Measurements from ENCODE around the gene UPP2. TPM values are rescaled to one million over a fixed set of nuclear protein-coding genes. Genes with fewer than 3 reads are reported as not detected.

UPP2 gene
- total RNA-seq, 1 experiment from 2014 or later, result not detected

GRCh38 chr2:158116936-158117335 is 15.3 kb downstream of the UPP2 start:
- H3K4me2 ChIP-seq, result no peak overlapping the region
- H3K4me3 ChIP-seq, result no peak overlapping the region
- H3K9me3 ChIP-seq (ENCODE audit: insufficient read depth, low read depth), result no peaks in the 10 kb centered on the region
- no peak overlapping the region for H2AFZ ChIP-seq
- no peak for TF ChIP-seq EZH2 (IDR thresholded peaks at IDR 0.05; ENCODE audit: low read depth)
- TF ChIP-seq, protein P1, sequence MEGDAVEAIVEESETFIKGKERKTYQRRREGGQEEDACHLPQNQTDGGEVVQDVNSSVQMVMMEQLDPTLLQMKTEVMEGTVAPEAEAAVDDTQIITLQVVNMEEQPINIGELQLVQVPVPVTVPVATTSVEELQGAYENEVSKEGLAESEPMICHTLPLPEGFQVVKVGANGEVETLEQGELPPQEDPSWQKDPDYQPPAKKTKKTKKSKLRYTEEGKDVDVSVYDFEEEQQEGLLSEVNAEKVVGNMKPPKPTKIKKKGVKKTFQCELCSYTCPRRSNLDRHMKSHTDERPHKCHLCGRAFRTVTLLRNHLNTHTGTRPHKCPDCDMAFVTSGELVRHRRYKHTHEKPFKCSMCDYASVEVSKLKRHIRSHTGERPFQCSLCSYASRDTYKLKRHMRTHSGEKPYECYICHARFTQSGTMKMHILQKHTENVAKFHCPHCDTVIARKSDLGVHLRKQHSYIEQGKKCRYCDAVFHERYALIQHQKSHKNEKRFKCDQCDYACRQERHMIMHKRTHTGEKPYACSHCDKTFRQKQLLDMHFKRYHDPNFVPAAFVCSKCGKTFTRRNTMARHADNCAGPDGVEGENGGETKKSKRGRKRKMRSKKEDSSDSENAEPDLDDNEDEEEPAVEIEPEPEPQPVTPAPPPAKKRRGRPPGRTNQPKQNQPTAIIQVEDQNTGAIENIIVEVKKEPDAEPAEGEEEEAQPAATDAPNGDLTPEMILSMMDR (conservative IDR thresholded peaks at IDR 0.05), result no peak
- intact Hi-C loops (cut with micrococcal nuclease; ENCODE audit: unreplicated experiment), result no loop called here
- no peaks in the 10 kb centered on the region for H3F3A ChIP-seq (ENCODE audit: insufficient read depth, low read depth)
- H3K36me3 ChIP-seq (ENCODE audit: low read depth), result no peaks in the 10 kb centered on the region
- no peaks in the 10 kb centered on the region for H3K27me3 ChIP-seq (ENCODE audit: insufficient read depth, low read depth)
- no peak overlapping the region for H3K27ac ChIP-seq
- CTCF ChIA-PET, result no interaction called here
- no peaks in the 10 kb centered on the region for H3K4me1 ChIP-seq (replicated peaks; ENCODE audit: insufficient read depth)
- POLR2A ChIA-PET (ENCODE audit: unreplicated experiment), result no interaction called here
- BruUV-seq (replicated peaks), result no TSS peak
- H3K79me2 ChIP-seq (ENCODE audit: low read depth), result no peaks in the 10 kb centered on the region
- H4K20me1 ChIP-seq (ENCODE audit: insufficient read depth), result no peaks in the 10 kb centered on the region
- no peak for DNase-seq
- H3K9me2 ChIP-seq (ENCODE audit: insufficient read depth), result no peaks in the 10 kb centered on the region

DNA sequence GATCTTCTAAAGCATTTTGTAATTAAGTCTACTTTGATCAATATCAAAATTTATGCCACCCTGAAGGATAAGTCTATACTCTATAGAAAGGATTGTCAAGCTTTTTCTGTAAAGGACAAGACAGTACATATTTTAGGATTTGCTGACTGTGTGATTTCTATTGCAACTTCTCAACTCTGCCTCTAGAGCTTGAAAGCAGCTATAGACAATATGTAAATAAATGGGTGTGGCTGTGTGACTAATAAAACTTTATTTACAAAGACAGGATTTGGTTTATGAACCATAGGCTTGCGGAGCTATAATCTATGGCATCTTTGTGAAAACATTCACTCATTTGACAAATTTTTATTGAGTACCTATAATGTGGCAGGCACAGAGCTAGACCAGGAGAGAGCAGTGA is 18.4 kb downstream of the UPP2 start:
- H3K79me2 ChIP-seq (ENCODE audit: low read depth), result no peaks in the 10 kb centered on the region
- H3K9me3 ChIP-seq (ENCODE audit: insufficient read depth, low read depth), result no peaks in the 10 kb centered on the region
- no peaks in the 10 kb centered on the region for H3F3A ChIP-seq (ENCODE audit: insufficient read depth, low read depth)
- H3K27ac ChIP-seq, result no peak overlapping the region
- TF ChIP-seq, protein P1 (conservative IDR thresholded peaks at IDR 0.05), result no peak
- TF ChIP-seq EZH2 (IDR thresholded peaks at IDR 0.05; ENCODE audit: low read depth), result no peak
- ChIA-PET POLR2A (ENCODE audit: unreplicated experiment) (no interaction called here), CTCF (no interaction called here)
- H3K36me3 ChIP-seq (ENCODE audit: low read depth), result no peaks in the 10 kb centered on the region
- no peak overlapping the region for H3K4me3 ChIP-seq
- no peak for DNase-seq
- no peaks in the 10 kb centered on the region for H4K20me1 ChIP-seq (ENCODE audit: insufficient read depth)
- no peaks in the 10 kb centered on the region for H3K27me3 ChIP-seq (ENCODE audit: insufficient read depth, low read depth)
- H3K4me1 ChIP-seq (replicated peaks; ENCODE audit: insufficient read depth), result no peaks in the 10 kb centered on the region
- H3K9me2 ChIP-seq (ENCODE audit: insufficient read depth), result no peaks in the 10 kb centered on the region
- no peak overlapping the region for H2AFZ ChIP-seq
- H3K4me2 ChIP-seq, result no peak overlapping the region
- no TSS peak for BruUV-seq (replicated peaks)
- intact Hi-C loops (cut with micrococcal nuclease; ENCODE audit: unreplicated experiment), result no loop called here

DNA sequence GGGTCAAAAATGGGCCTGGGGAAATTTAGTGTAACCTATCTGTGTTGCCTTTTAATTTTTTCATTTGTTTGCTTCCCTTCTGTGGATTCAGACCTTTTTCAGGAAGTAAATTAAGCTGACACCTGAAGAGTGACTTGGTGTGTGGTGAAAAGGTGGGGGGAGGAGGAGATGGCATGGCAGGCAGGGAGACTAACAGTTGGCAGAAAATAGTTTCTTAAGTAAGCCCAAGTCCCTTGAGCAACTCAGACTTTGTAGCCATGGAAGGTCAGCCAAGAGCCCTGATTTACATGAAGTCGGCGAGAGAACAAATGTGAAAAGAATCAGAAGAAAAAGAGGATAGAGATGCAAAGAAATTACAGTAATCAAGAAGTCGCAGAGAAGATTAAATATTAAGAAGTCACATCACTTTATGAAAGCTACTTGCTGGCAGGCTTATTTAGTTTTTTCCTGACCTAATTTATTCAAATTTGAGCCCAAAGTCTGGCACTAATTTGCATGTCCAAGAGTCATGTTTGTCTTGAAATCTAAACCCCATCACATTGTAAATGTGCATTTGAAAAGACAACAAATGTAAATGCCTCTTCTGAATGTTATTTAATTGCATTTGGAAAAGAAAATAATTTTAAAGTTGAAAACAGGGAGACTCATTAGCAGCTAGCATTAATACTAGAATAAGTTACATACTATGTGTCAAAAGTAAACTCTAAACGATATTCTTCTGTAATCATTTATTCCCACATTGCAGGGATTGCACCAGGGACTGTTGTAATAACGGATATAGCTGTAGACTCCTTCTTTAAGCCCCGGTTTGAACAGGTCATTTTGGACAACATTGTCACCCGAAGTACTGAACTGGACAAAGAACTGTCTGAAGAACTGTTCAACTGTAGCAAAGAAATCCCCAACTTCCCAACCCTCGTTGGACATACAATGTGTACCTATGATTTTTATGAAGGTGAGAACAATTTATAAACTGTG is 19.3 kb downstream of the UPP2 start:
- intact Hi-C loops (cut with micrococcal nuclease; ENCODE audit: unreplicated experiment), result no loop called here
- Histone ChIP-seq H3K79me2 (ENCODE audit: low read depth) (no peaks in the 10 kb centered on the region), H2AFZ (no peak overlapping the region), H3K9me3 (ENCODE audit: insufficient read depth, low read depth) (no peaks in the 10 kb centered on the region), H4K20me1 (ENCODE audit: insufficient read depth) (no peaks in the 10 kb centered on the region), H3K4me2 (no peak overlapping the region), H3F3A (ENCODE audit: insufficient read depth, low read depth) (no peaks in the 10 kb centered on the region), H3K27me3 (ENCODE audit: insufficient read depth, low read depth) (no peaks in the 10 kb centered on the region), H3K9me2 (ENCODE audit: insufficient read depth) (no peaks in the 10 kb centered on the region), H3K27ac (no peak overlapping the region), H3K4me1 (replicated peaks; ENCODE audit: insufficient read depth) (no peaks in the 10 kb centered on the region), H3K4me3 (no peak overlapping the region), H3K36me3 (ENCODE audit: low read depth) (no peaks in the 10 kb centered on the region)
- TF ChIP-seq, protein P1 (conservative IDR thresholded peaks at IDR 0.05), result no peak
- no peak for TF ChIP-seq EZH2 (IDR thresholded peaks at IDR 0.05; ENCODE audit: low read depth)
- DNase-seq, result no peak
- ChIA-PET CTCF (no interaction called here), POLR2A (ENCODE audit: unreplicated experiment) (no interaction called here)
- BruUV-seq (replicated peaks), result no TSS peak
